GM10266 (cell line): ENCODE measurements around the gene CDH15.

Source experiments
- DNase-seq: peaks from one replicate; pipeline ENCODE4 v3.0.0; 2012; ENCODE audit errors: extremely low spot score
- CTCF ChIP-seq: IDR thresholded peaks from 2 replicates; pipeline ENCODE4 v1.5.1; 2012; ENCODE audit warnings: mild to moderate bottlenecking, low read depth; ENCODE audit not compliant: control insufficient read depth, insufficient read depth; ENCODE audit errors: missing control alignments

CDH15 gene

GRCh38 chr16:89131783-89132182 is 39.8 kb upstream of the CDH15 start:
- no peak for TF ChIP-seq CTCF
- DNase-seq, result no peak

DNA sequence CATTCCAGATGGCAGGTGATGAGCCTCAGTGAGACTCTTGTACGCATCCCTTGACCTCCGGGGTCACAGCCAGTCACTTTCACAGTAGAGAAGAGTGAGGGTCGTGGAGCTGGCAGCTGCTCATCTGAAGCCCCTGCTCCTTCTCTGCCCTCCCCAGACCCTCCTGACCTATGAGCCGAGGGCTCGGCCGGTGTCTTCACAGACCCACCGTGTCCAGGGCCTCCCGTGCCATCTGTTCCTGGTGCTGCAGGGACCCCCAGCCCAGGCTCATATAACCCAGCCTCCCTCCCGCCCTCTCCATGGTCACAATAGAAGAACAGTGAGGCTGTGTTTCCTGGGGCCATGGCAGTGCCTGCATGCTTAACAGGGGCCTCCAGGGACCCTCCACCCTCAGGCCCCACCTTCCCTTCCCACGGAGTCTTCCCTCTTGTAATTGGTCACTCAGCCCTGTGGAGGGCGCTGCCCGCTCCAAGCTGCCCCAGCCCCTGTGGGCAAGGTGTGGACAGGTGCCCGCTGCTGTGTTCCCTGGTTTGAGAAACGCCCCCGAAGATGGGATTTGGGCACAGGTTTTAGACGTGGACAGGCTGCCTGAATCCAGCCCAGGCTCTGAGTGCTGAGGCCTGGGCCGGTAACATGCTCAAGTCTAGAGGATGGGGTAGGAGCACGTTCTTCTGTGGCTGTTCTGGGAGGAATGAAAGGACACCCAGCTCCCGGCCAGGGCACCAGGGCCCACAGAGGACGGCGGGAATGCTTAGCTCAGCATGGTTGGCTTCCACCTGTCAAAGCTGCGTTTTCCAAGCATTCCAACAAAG is 39.1 kb upstream of the CDH15 start:
- TF ChIP-seq CTCF, result no peak
- no peak for DNase-seq

DNA sequence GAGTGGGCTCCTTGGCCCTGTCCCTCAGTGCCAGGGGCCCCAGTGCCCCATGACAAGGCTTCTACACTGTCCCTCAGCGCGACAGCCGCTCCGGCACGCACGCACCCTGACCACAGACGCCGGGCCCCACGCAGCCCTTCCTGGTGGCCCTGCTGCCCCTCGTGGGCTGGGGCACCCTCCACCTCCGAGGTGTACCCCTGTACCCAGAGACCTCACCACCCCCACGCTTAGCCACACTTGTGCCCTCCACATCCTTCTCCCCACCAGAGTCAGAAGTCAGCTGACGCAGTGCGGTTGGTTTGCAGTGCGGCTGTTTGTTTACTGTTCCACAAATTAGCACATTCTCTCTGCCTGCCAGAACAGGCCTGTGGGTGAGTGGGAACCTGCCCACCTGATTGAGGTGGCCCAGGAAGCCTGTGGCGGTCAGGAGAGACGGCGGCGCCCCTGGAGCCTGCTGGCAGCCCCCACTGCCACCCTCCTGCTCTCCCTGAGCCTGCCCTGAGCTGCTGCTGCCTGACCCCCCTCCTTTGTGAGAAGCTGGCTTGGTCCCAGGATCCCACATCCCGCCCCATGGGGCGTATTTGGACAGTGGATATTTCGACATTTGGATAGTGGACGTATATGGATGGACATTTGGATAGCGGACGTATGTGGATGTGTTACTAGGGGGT is 38.0 kb upstream of the CDH15 start:
- no peak for DNase-seq
- TF ChIP-seq CTCF, result no peak

DNA sequence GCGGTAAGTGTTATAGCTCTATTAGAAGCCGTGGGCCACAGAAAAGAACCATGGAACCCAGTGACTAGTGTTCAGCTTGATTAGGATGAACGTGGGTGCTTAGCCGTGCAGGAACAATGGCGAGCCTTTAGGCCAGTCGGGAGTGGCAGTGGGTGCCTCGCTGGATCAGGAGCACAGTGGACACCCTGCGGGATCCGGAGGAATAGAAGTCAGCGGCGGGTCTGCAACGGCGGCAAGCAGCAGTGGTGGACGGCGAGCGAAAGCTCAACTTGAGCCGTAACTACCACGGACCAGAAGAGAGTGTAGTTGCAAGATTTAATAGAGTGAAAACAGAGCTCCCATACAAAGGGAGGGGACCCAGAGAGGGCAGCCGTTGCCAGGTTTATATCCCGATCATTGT is 37.3 kb upstream of the CDH15 start:
- TF ChIP-seq CTCF, result no peak
- no peak for DNase-seq

DNA sequence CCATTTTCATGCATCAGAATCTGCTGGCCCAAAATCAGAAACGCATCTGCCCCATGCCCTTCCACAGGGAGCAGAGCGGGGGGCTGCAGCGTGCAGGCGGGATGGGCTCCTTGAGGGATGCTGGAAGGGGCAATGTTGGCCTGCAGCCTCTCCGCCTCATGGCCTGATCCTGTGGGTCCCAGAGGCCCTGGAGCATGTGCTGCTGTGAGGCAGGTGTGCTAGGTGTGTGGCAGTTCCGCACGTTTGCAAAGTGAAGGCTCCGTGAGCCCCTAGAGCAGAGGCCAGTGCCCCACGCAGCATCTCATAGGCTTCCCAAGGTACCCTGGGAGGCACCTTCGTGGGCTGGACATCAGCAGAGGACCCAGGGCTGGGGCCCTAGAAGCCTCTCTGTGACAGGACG is 36.4 kb upstream of the CDH15 start:
- no peak for DNase-seq
- TF ChIP-seq CTCF, result no peak

- no peak for DNase-seq
- no peak for TF ChIP-seq CTCF
Measured at GRCh38 chr16:89135971-89136765, 35.4 kb upstream of the CDH15 start.
